Esophagus squamous epithelium (tissue), 4 donors: Measurements from ENCODE around the gene LCN10.

Source experiments
- CTCF ChIP-seq, 6 experiments: fragments of 450-650 bp in 4 of 6; fragments of 200-600 bp in 2 of 6; sonication (generic) in 2 of 6; IDR thresholded peaks; one replicate each; pipeline ENCODE4 v1.5.1; 2016 to 2019; ENCODE audit warnings: antibody characterized with exemption in 6 of 6, mild to moderate bottlenecking in 4 of 6, moderate library complexity in 4 of 6
- POLR2A ChIP-seq, 4 donors: fragments of 450-650 bp; IDR thresholded peaks; one replicate each; pipeline ENCODE4 v1.6.1; 2017; ENCODE audit warnings: antibody characterized with exemption in 4 of 4, mild to moderate bottlenecking in 4 of 4, moderate library complexity in 3 of 4

DNA sequence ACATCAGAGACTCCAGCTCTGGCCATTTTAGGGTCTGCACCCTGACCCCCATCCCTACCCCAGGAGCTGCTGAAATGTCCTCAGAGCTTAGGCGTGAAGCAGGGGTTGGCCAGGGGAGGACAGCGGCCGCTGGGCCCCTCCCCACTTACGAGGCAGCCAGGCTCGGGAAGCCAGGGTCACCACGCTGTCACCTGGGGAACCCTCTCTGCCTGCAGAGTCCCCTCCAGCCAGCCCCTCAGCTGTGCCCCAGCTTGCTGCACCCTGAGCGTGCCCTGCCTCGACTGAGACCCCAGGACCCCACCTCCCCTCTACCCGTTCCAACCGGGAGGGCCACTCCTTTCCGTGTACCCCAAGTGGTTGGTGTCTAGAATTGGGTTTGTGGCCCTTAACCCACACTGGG lies 2.7 kb downstream of the LCN10 start:
- TF ChIP-seq CTCF (IDR thresholded peaks at IDR 0.05) (no peak), POLR2A (IDR thresholded peaks at IDR 0.05) (no peak)
